ENCODE data around the gene TAF4.

The TAF4 gene

GRCh38 chr20:62025394-62025793 is 40.3 kb downstream of the TAF4 start:
- TF ChIP-seq, protein P1, sequence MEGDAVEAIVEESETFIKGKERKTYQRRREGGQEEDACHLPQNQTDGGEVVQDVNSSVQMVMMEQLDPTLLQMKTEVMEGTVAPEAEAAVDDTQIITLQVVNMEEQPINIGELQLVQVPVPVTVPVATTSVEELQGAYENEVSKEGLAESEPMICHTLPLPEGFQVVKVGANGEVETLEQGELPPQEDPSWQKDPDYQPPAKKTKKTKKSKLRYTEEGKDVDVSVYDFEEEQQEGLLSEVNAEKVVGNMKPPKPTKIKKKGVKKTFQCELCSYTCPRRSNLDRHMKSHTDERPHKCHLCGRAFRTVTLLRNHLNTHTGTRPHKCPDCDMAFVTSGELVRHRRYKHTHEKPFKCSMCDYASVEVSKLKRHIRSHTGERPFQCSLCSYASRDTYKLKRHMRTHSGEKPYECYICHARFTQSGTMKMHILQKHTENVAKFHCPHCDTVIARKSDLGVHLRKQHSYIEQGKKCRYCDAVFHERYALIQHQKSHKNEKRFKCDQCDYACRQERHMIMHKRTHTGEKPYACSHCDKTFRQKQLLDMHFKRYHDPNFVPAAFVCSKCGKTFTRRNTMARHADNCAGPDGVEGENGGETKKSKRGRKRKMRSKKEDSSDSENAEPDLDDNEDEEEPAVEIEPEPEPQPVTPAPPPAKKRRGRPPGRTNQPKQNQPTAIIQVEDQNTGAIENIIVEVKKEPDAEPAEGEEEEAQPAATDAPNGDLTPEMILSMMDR (IDR thresholded peaks at IDR 0.05; ENCODE audit: low read depth, low read length): no peak
- no peak overlapping the region for H3K4me3 ChIP-seq (ENCODE audit: low read depth, low read length)

DNA sequence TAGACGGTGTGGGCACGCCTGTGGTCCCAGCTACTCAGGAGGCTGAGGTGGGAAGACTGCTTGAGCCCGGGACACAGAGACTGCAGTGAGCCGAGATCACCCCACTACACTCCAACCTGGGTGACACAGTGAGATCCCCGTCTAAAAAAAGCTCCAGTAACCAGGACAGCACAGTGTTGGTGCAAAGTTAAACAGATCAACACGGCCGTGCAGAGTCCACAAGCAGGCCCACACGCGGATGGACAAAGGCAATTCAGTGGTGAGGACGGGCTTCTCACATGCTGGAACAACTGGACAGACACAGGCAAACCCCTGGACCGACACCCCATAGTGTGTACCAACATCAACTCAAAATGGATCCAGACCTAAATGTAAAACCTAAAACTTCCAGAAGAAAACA is 41.7 kb downstream of the TAF4 start:
- H3K4me3 ChIP-seq (ENCODE audit: low read depth, low read length): no peak overlapping the region
- TF ChIP-seq, protein P1 (IDR thresholded peaks at IDR 0.05; ENCODE audit: low read depth, low read length): no peak

DNA sequence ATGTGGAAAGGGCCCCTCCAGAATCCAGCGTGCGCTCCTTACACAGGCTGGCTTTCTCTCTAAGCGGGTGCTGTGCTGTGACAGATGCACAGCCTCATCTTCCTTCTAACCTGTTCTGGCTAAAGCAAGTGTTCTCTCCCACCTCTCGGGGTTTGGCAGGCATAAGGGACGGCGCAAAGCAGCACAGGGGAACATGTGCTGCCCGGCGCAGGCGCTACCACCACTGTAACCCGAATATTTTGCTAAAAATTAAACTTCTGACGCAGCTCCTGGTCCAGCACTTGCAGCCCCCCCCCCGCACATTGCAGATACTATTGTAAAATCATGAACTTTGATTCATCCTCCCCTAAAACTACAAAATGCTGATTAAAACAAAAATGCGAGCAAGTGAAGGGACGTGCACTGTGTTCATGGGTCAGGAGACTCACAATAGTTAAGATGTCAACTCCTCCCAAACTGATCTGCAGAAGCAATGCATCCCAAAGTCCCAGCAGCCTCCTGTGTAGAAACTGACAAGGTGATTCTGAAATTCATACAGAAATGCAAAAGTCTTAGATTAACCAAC is 43.0 kb downstream of the TAF4 start:
- TF ChIP-seq, protein P1 (IDR thresholded peaks at IDR 0.05; ENCODE audit: low read depth, low read length): no peak

DNA sequence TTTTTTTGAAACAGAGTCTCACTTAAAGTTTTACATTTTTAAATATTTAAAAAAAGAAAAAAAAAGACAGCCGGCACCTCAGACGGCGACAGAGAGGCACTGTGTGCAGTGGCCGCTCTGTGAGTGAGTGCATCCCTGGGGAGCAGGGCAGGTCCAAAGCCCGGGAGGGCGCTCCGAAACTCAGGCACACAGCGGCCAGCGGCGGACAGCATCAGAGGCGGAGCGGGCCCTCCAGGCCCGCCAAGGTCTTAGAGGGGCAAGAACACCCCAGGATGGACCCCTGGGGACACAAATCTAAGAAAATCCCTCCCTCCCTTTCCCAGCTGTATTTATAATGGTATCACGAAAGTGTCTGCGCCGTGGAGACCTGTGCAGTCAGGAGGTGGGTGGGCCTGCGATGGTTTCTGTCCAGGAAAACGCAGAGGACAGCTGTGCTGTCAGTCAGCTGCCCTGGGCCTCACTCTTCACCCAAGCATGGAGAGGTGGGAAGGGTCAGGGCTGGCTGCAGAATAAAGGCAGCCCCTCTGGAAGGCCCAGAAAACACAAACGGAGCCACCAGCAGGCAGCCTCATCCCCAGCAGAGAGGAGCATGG is 43.8 kb downstream of the TAF4 start:
- H3K4me3 ChIP-seq (ENCODE audit: low read depth, low read length): no peak overlapping the region
- TF ChIP-seq, protein P1 (IDR thresholded peaks at IDR 0.05; ENCODE audit: low read depth, low read length): no peak

More for the DNA sequence above, 43.0 kb downstream of the TAF4 start:
- H3K4me3 ChIP-seq (ENCODE audit: low read depth, low read length): no peak overlapping the region

- no peak overlapping the region for H3K4me3 ChIP-seq (ENCODE audit: low read depth, low read length)
- TF ChIP-seq, protein P1 (IDR thresholded peaks at IDR 0.05; ENCODE audit: low read depth, low read length): no peak
These were observed 44.6 kb downstream of the TAF4 start for GRCh38 chr20:62020935-62021701.

DNA sequence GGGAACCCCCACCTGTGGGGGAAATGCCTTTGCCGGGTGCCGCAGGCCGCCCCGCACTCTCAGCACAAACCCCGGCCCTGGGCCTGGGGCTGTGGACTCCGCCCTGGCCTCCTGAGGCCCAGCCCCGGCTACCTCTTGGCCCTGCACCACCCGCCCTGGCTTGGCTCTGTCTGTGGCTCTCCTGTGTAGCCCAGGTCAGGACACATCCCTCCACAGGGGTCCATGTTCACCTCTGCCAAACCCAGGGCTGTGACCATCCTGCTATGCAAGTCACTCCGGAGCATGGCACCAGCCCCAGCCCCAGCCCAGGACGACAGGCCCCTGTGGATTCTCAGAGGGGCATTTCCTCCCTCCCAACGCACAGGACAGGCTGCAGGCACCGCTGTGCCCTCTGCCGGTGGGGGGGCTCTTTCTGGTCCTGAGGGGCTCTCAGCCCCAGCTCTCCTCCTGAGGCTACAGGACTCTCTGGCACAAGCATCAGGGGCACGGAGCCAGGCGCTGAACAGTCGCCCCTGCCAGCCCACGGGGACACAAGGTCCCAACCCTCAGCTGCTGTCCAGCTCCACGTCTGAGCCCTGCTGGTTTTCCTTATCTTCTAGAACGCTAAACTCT is 45.7 kb downstream of the TAF4 start:
- TF ChIP-seq, protein P1 (IDR thresholded peaks at IDR 0.05; ENCODE audit: low read depth, low read length): no peak
- no peak overlapping the region for H3K4me3 ChIP-seq (ENCODE audit: low read depth, low read length)
